ENCODE measurements around the gene WDR82. TPM values are rescaled to one million over a fixed set of nuclear protein-coding genes. Genes with fewer than 3 reads are reported as not detected.
"Not testable (repeated sequence)": the region's sequence is repeated elsewhere in the genome, so short reads cannot be mapped to it uniquely, and the experiment has no call there.

Gene WDR82
- total and polyA plus RNA-seq, 2 experiments from 2014 or later: 24.8 to 52.1 TPM

GRCh38 chr3:52289338-52289746, 10.9 kb upstream of the WDR82 start:
- H3K79me2 ChIP-seq: peaks cover 31% of the 10 kb centered on the region
- H3K27ac ChIP-seq: peak overlapping the region; percentile 100
- H3K9me3 ChIP-seq (ENCODE audit: low read depth): no peaks in the 10 kb centered on the region
- no peaks in the 10 kb centered on the region for H3K27me3 ChIP-seq
- H3K36me3 ChIP-seq (replicated peaks; ENCODE audit: insufficient read depth, low read depth): no peaks in the 10 kb centered on the region
- no peak overlapping the region for H2AFZ ChIP-seq
- peaks cover 28% of the 10 kb centered on the region for H3K4me1 ChIP-seq (ENCODE audit: insufficient read depth)
- no peak overlapping the region for H3K4me3 ChIP-seq
- no peak for TF ChIP-seq EZH2 (IDR thresholded peaks at IDR 0.05; ENCODE audit: borderline replicate concordance)
- TF ChIP-seq, protein P1, sequence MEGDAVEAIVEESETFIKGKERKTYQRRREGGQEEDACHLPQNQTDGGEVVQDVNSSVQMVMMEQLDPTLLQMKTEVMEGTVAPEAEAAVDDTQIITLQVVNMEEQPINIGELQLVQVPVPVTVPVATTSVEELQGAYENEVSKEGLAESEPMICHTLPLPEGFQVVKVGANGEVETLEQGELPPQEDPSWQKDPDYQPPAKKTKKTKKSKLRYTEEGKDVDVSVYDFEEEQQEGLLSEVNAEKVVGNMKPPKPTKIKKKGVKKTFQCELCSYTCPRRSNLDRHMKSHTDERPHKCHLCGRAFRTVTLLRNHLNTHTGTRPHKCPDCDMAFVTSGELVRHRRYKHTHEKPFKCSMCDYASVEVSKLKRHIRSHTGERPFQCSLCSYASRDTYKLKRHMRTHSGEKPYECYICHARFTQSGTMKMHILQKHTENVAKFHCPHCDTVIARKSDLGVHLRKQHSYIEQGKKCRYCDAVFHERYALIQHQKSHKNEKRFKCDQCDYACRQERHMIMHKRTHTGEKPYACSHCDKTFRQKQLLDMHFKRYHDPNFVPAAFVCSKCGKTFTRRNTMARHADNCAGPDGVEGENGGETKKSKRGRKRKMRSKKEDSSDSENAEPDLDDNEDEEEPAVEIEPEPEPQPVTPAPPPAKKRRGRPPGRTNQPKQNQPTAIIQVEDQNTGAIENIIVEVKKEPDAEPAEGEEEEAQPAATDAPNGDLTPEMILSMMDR (IDR thresholded peaks at IDR 0.05; ENCODE audit: poor library complexity): no peak
- TF ChIP-seq EZH2phosphoT487 (IDR thresholded peaks at IDR 0.05; ENCODE audit: low read depth, severe bottlenecking, unreplicated experiment): no peak
- peaks cover 3% of the 10 kb centered on the region for H4K20me1 ChIP-seq (ENCODE audit: insufficient read depth, poor library complexity, severe bottlenecking)
- H3K9me2 ChIP-seq (replicated peaks; ENCODE audit: insufficient read depth): no peaks in the 10 kb centered on the region
- WGBS (ENCODE audit: low lambda C conversion rate, missing lambda C conversion rate): 80% methylated on average over 1 of the region's 1 CpG
- peak overlapping the region; percentile 80 for H3K4me2 ChIP-seq
- DNase-seq (ENCODE audit: low spot score): peak; percentile 51

GRCh38 chr3:52288674-52289073, 10.2 kb upstream of the WDR82 start:
- Histone ChIP-seq H3K27ac (peak overlapping the region; percentile 100), H3K4me2 (peak overlapping the region; percentile 80), H3K4me1 (ENCODE audit: insufficient read depth) (peaks cover 33% of the 10 kb centered on the region), H3K4me3 (peak overlapping the region; percentile 50), H3K79me2 (peaks cover 31% of the 10 kb centered on the region), H4K20me1 (ENCODE audit: insufficient read depth, poor library complexity, severe bottlenecking) (peaks cover 3% of the 10 kb centered on the region), H3K27me3 (no peaks in the 10 kb centered on the region), H3K9me3 (ENCODE audit: low read depth) (no peaks in the 10 kb centered on the region), H3K36me3 (replicated peaks; ENCODE audit: insufficient read depth, low read depth) (no peaks in the 10 kb centered on the region), H2AFZ (no peak overlapping the region), H3K9me2 (replicated peaks; ENCODE audit: insufficient read depth) (no peaks in the 10 kb centered on the region)
- TF ChIP-seq, protein P1 (IDR thresholded peaks at IDR 0.05; ENCODE audit: poor library complexity): no peak
- no peak for TF ChIP-seq EZH2phosphoT487 (IDR thresholded peaks at IDR 0.05; ENCODE audit: low read depth, severe bottlenecking, unreplicated experiment)
- TF ChIP-seq EZH2 (IDR thresholded peaks at IDR 0.05; ENCODE audit: borderline replicate concordance): no peak
- no peak for DNase-seq (ENCODE audit: low spot score)
- 89% methylated on average over 6 of the region's 6 CpGs for WGBS (ENCODE audit: low lambda C conversion rate, missing lambda C conversion rate)

GRCh38 chr3:52286777-52287110, 8.3 kb upstream of the WDR82 start:
- no peak for DNase-seq (ENCODE audit: low spot score)
- H3K27me3 ChIP-seq: no peaks in the 10 kb centered on the region
- no peaks in the 10 kb centered on the region for H3K9me2 ChIP-seq (replicated peaks; ENCODE audit: insufficient read depth)
- H3K9me3 ChIP-seq (ENCODE audit: low read depth): no peaks in the 10 kb centered on the region
- no peak for TF ChIP-seq EZH2 (IDR thresholded peaks at IDR 0.05; ENCODE audit: borderline replicate concordance)
- TF ChIP-seq, protein P1 (IDR thresholded peaks at IDR 0.05; ENCODE audit: poor library complexity): no peak
- no peak for TF ChIP-seq EZH2phosphoT487 (IDR thresholded peaks at IDR 0.05; ENCODE audit: low read depth, severe bottlenecking, unreplicated experiment)
- H3K79me2 ChIP-seq: peaks cover 19% of the 10 kb centered on the region
- H3K4me1 ChIP-seq (ENCODE audit: insufficient read depth): peaks cover 49% of the 10 kb centered on the region
- H3K27ac ChIP-seq: peak overlapping the region; percentile 100
- WGBS (ENCODE audit: low lambda C conversion rate, missing lambda C conversion rate): 83% methylated on average over 8 of the region's 8 CpGs
- peak overlapping the region; percentile 50 for H3K4me3 ChIP-seq
- H3K4me2 ChIP-seq: peak overlapping the region; percentile 80
- H4K20me1 ChIP-seq (ENCODE audit: insufficient read depth, poor library complexity, severe bottlenecking): no peaks in the 10 kb centered on the region
- H2AFZ ChIP-seq: peak overlapping the region; percentile 76
- no peaks in the 10 kb centered on the region for H3K36me3 ChIP-seq (replicated peaks; ENCODE audit: insufficient read depth, low read depth)

- H3K4me3 ChIP-seq; H2AFZ ChIP-seq; H3K4me2 ChIP-seq; H3K9me3 ChIP-seq (ENCODE audit: low read depth); H3K27me3 ChIP-seq; H4K20me1 ChIP-seq (ENCODE audit: insufficient read depth, poor library complexity, severe bottlenecking); H3K9me2 ChIP-seq (replicated peaks; ENCODE audit: insufficient read depth); H3K36me3 ChIP-seq (replicated peaks; ENCODE audit: insufficient read depth, low read depth); H3K79me2 ChIP-seq; DNase-seq (ENCODE audit: low spot score): not testable (repeated sequence)
- WGBS (ENCODE audit: low lambda C conversion rate, missing lambda C conversion rate): 87% methylated on average over 4 of the region's 4 CpGs
- peaks cover 66% of the 10 kb centered on the region for H3K4me1 ChIP-seq (ENCODE audit: insufficient read depth)
- peak overlapping the region; percentile 100 for H3K27ac ChIP-seq
Observed at GRCh38 chr3:52284051-52284450, 5.6 kb upstream of the WDR82 start.
